ENCODE results near the gene RAPGEF2.

GRCh38 chr4:159159611-159160010 is 56.7 kb downstream of the RAPGEF2 start:
- TF ChIP-seq CTCF (IDR thresholded peaks at IDR 0.05) = no peak
- no peak for TF ChIP-seq POLR2A (IDR thresholded peaks at IDR 0.05)
